ENCODE results near the gene MEX3A. TPM values are rescaled to one million over a fixed set of nuclear protein-coding genes. Genes with fewer than 3 reads are reported as not detected.

The MEX3A gene
- polyA plus RNA-seq, 10 donors, result 10.8 to 30.7 (median 21.3) TPM

Other genes starting within 250 kb of the MEX3A start
- 10 to 100 TPM; 21.8 to 43.6 (median 30.3) TPM for gene GON4L, start 225.3 kb downstream of the MEX3A start, polyA plus RNA-seq (ENCODE audit: insufficient read length in 10 of 10)
- 10 to 100 TPM; 13.1 to 19.8 (median 16.1) TPM for gene SYT11, start 222.9 kb downstream of the MEX3A start, polyA plus RNA-seq (ENCODE audit: insufficient read length in 10 of 10)
- 10 to 100 TPM; 20.7 to 33.1 (median 25.6) TPM for gene RIT1, start 171.1 kb downstream of the MEX3A start, polyA plus RNA-seq (ENCODE audit: insufficient read length in 10 of 10)
- gene KHDC4, start 148.1 kb downstream of the MEX3A start, polyA plus RNA-seq (ENCODE audit: insufficient read length in 10 of 10), result 10 to 100 TPM; 21.9 to 51.3 (median 30.2) TPM
- gene RXFP4, start 140.8 kb downstream of the MEX3A start, polyA plus RNA-seq (ENCODE audit: insufficient read length in 10 of 10), result under 1 TPM in 3 of 10 donors, not detected in 7; 0.14 to 0.22 (median 0.16) TPM
- 100 to 1,000 TPM in 9 of 10 donors, 10 to 100 TPM in 1; 97.7 to 165 (median 139) TPM for gene ARHGEF2, start 103.9 kb downstream of the MEX3A start, polyA plus RNA-seq (ENCODE audit: insufficient read length in 10 of 10)
- gene SSR2, start 61.5 kb downstream of the MEX3A start, polyA plus RNA-seq (ENCODE audit: insufficient read length in 10 of 10), result 100 to 1,000 TPM; 212 to 298 (median 248) TPM
- 10 to 100 TPM; 37.6 to 47.4 (median 43.0) TPM for gene UBQLN4, start 28.7 kb downstream of the MEX3A start, polyA plus RNA-seq (ENCODE audit: insufficient read length in 10 of 10)
- gene LAMTOR2, start 27.7 kb downstream of the MEX3A start, polyA plus RNA-seq (ENCODE audit: insufficient read length in 10 of 10), result 10 to 100 TPM; 32.4 to 46.7 (median 36.3) TPM
- 10 to 100 TPM in 2 of 10 donors, under 1 TPM in 6, not detected in 2; 0.26 to 11.7 (median 0.34) TPM for gene RAB25, start 21.3 kb downstream of the MEX3A start, polyA plus RNA-seq (ENCODE audit: insufficient read length in 10 of 10)
- 100 to 1,000 TPM; 244 to 379 (median 270) TPM for gene LMNA, start 32.2 kb upstream of the MEX3A start, polyA plus RNA-seq (ENCODE audit: insufficient read length in 10 of 10)
- gene SEMA4A, start 71.1 kb upstream of the MEX3A start, polyA plus RNA-seq (ENCODE audit: insufficient read length in 10 of 10), result 1 to 10 TPM; 2.0 to 7.5 (median 3.3) TPM
- 10 to 100 TPM; 10.2 to 14.4 (median 11.3) TPM for gene SLC25A44, start 111.6 kb upstream of the MEX3A start, polyA plus RNA-seq (ENCODE audit: insufficient read length in 10 of 10)
- gene PMF1, start 130.5 kb upstream of the MEX3A start, polyA plus RNA-seq (ENCODE audit: insufficient read length in 10 of 10), result 10 to 100 TPM; 33.6 to 46.0 (median 41.2) TPM
- 1 to 10 TPM in 7 of 10 donors, under 1 TPM in 3; 0.76 to 3.2 (median 1.5) TPM for gene BGLAP, start 159.7 kb upstream of the MEX3A start, polyA plus RNA-seq (ENCODE audit: insufficient read length in 10 of 10)
- 1 to 10 TPM; 2.1 to 6.7 (median 3.6) TPM for gene PAQR6, start 165.6 kb upstream of the MEX3A start, polyA plus RNA-seq (ENCODE audit: insufficient read length in 10 of 10)
- gene SMG5, start 200.4 kb upstream of the MEX3A start, polyA plus RNA-seq (ENCODE audit: insufficient read length in 10 of 10), result 10 to 100 TPM; 40.2 to 54.9 (median 46.7) TPM
- gene TMEM79, start 201.9 kb upstream of the MEX3A start, polyA plus RNA-seq (ENCODE audit: insufficient read length in 10 of 10), result 1 to 10 TPM; 3.1 to 8.0 (median 3.8) TPM
- 10 to 100 TPM; 17.5 to 27.6 (median 21.9) TPM for gene GLMP, start 213.2 kb upstream of the MEX3A start, polyA plus RNA-seq (ENCODE audit: insufficient read length in 10 of 10)
- not detected for gene VHLL, start 216.8 kb upstream of the MEX3A start, polyA plus RNA-seq (ENCODE audit: insufficient read length in 10 of 10)